Thyroid gland (tissue), 4 donors: ENCODE data around the gene PITPNM2.

Experiments used
- POLR2A ChIP-seq, 2 donors: fragments of 450-650 bp; IDR thresholded peaks; one replicate each; pipeline ENCODE4 v1.6.1; 2017; ENCODE audit warnings: antibody characterized with exemption in 2 of 2, mild to moderate bottlenecking in 2 of 2, moderate library complexity in 1 of 2
- TF ChIP-seq, protein P1 (sequence below), 6 experiments: fragments of 200-600 bp in 3 of 6; fragments of 450-650 bp in 3 of 6; sonication (generic) in 3 of 6; IDR thresholded peaks; one replicate each; pipeline ENCODE4 v1.5.1; 2016 to 2019; ENCODE audit warnings: antibody characterized with exemption in 6 of 6, mild to moderate bottlenecking in 2 of 6, inconsistent platforms in 1 of 6, moderate library complexity in 1 of 6

DNA sequence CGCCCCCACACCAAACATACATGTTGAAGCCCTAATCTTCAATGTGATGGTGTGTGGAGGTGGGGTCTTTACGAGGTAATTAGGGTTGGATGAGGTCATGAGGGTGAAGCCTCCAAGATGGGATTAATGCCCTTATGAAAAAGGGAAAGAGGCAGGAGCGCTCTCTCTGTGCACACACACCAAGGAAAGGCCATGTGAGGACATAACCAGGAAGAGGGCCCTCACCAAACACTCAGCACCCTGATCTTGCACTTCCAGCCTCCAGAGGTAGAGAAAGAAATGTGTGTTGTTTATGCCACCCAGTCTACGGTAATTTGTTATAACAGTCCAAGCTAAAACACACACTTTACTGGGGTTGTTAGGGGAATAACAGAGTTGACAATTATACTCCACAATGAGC, 14.6 kb upstream of the PITPNM2 start:
- TF ChIP-seq POLR2A (IDR thresholded peaks at IDR 0.05), result no peak
- TF ChIP-seq, protein P1, sequence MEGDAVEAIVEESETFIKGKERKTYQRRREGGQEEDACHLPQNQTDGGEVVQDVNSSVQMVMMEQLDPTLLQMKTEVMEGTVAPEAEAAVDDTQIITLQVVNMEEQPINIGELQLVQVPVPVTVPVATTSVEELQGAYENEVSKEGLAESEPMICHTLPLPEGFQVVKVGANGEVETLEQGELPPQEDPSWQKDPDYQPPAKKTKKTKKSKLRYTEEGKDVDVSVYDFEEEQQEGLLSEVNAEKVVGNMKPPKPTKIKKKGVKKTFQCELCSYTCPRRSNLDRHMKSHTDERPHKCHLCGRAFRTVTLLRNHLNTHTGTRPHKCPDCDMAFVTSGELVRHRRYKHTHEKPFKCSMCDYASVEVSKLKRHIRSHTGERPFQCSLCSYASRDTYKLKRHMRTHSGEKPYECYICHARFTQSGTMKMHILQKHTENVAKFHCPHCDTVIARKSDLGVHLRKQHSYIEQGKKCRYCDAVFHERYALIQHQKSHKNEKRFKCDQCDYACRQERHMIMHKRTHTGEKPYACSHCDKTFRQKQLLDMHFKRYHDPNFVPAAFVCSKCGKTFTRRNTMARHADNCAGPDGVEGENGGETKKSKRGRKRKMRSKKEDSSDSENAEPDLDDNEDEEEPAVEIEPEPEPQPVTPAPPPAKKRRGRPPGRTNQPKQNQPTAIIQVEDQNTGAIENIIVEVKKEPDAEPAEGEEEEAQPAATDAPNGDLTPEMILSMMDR (IDR thresholded peaks at IDR 0.05), result no peak
